PC-3 (cell line): ENCODE measurements around the gene WDR45. TPM values are rescaled to one million over a fixed set of nuclear protein-coding genes. Genes with fewer than 3 reads are reported as not detected.
A peak's percentile ranks its signal among the peaks of the same experiment; 100 is the strongest.

Experiments used
- ATAC-seq: fragments of 200-7000 bp; cut with Tn5 transposase; 2 replicates; pipeline ENCODE4 v1.9.1; 2020; ENCODE audit warnings: mild to moderate bottlenecking, moderate library complexity
- BruUV-seq: library from RNA; stranded (reverse); fragments of 400-500 nt; replicated peaks from 2 replicates; lab custom pipeline; 2021; lab: Mats Ljungman, UMichigan
- CTCF ChIA-PET: fragments of 300-600 bp; sonication (Branson Sonifier 250); formaldehyde crosslinking; loops from one replicate; lab custom pipeline; 2022; ENCODE audit warnings: antibody characterized with exemption; lab: Charles Lee
- POLR2A ChIA-PET: fragments of 300-600 bp; sonication (Branson Sonifier 250); formaldehyde crosslinking; loops from one replicate; lab custom pipeline; 2022; ENCODE audit warnings: antibody characterized with exemption; ENCODE audit not compliant: unreplicated experiment; lab: Charles Lee
- DNase-seq: peaks from one replicate; pipeline ENCODE4 v3.0.0-alpha.2; 2015
- H2AFZ ChIP-seq: fragments of 300-600 bp; sonication (generic); 2 replicates; pipeline ENCODE4 v1.6.0; 2016; ENCODE audit warnings: antibody characterized with exemption, low read length
- H3F3A ChIP-seq: fragments of 300-600 bp; sonication (generic); one replicate; pipeline ENCODE4 v1.6.0; 2017; ENCODE audit warnings: antibody characterized with exemption, low read length, control low read depth, mild to moderate bottlenecking; ENCODE audit not compliant: unreplicated experiment
- H3K27ac ChIP-seq: fragments of 300-600 bp; sonication (generic); 2 replicates; pipeline ENCODE4 v1.5.1; 2016; ENCODE audit warnings: mild to moderate bottlenecking, low read length
- H3K27me3 ChIP-seq: fragments of 300-600 bp; sonication (generic); 2 replicates; pipeline ENCODE4 v1.6.1; 2016; ENCODE audit warnings: low read length, mixed read lengths
- H3K36me3 ChIP-seq: fragments of 300-600 bp; sonication (generic); 2 replicates; pipeline ENCODE4 v1.6.1; 2016; ENCODE audit warnings: low read depth, mixed run types, low read length, mixed read lengths
- H3K4me1 ChIP-seq: fragments of 300-600 bp; sonication (generic); 2 replicates; pipeline ENCODE4 v1.5.1; 2016; ENCODE audit warnings: low read length; ENCODE audit not compliant: insufficient read depth
- H3K4me2 ChIP-seq: fragments of 300-600 bp; sonication (generic); 2 replicates; pipeline ENCODE4 v1.6.0; 2016; ENCODE audit warnings: low read length
- H3K4me3 ChIP-seq: fragments of 300-600 bp; sonication (generic); 2 replicates; pipeline ENCODE4 v1.5.1; 2016; ENCODE audit warnings: mild to moderate bottlenecking, low read length, mixed read lengths
- H3K79me2 ChIP-seq: fragments of 300-600 bp; sonication (generic); 2 replicates; pipeline ENCODE4 v1.6.1; 2017; ENCODE audit warnings: low read length, mixed read lengths
- H3K9ac ChIP-seq: fragments of 300-600 bp; sonication (generic); 2 replicates; pipeline ENCODE4 v1.6.0; 2016; ENCODE audit warnings: mild to moderate bottlenecking, low read length
- H3K9me2 ChIP-seq: fragments of 300-600 bp; sonication (generic); replicated peaks from 2 replicates; pipeline ENCODE4 v1.6.1; 2016; ENCODE audit warnings: mixed run types, low read length, mixed read lengths
- H3K9me3 ChIP-seq: fragments of 300-600 bp; sonication (generic); 2 replicates; pipeline ENCODE4 v1.6.1; 2016; ENCODE audit warnings: low read length, mixed read lengths
- H4K20me1 ChIP-seq: fragments of 300-600 bp; sonication (generic); 2 replicates; pipeline ENCODE4 v1.6.1; 2016; ENCODE audit warnings: low read length, mixed read lengths
- EZH2 ChIP-seq: fragments of 300-600 bp; sonication (generic); IDR thresholded peaks from one replicate; pipeline ENCODE4 v1.6.1; 2017; ENCODE audit warnings: antibody characterized with exemption, mild to moderate bottlenecking, low read length; ENCODE audit not compliant: unreplicated experiment
- EZH2phosphoT487 ChIP-seq: fragments of 300-600 bp; sonication (generic); IDR thresholded peaks from 2 replicates; pipeline ENCODE4 v1.6.1; 2018; ENCODE audit warnings: mild to moderate bottlenecking, antibody characterized with exemption, low read length, borderline replicate concordance
- intact Hi-C: fragments of 100-400 bp; cut with micrococcal nuclease; formaldehyde crosslinking; loops from 2 replicates; pipeline ENCODE4 v1.9.0; 2023
- total RNA-seq: library from RNA; depleted of rRNA; stranded (reverse); fragments of >200 nt; gene quantifications from 2 replicates; pipeline ENCODE4 v1.2.3, GENCODE V29; 2014
- TF ChIP-seq, protein P1 (sequence below): fragments of 300-600 bp; sonication (generic); conservative IDR thresholded peaks from 2 replicates; pipeline ENCODE4 v1.5.1; 2017; ENCODE audit warnings: antibody characterized with exemption, low read depth, mild to moderate bottlenecking, low read length

WDR45 gene
- total RNA-seq, 1 experiment from 2014 or later: 27.2 TPM

GRCh38 chrX:49039598-49040375 is 39.9 kb downstream of the WDR45 start:
- peak overlapping the region; percentile 49 for H3K9ac ChIP-seq
- H3K4me1 ChIP-seq: peaks cover 42% of the 10 kb centered on the region
- H3K79me2 ChIP-seq: peaks cover 41% of the 10 kb centered on the region
- ChIA-PET POLR2A (interaction anchor here (0.6 kb wide), 2 partner anchors 36 to 1019 kb away, joined by 3 to 9 read pairs; no protein-coding TSS in a partner anchor), CTCF (no interaction called here)
- no peaks in the 10 kb centered on the region for H4K20me1 ChIP-seq
- H3K4me3 ChIP-seq: peak overlapping the region; percentile 96
- H3K9me2 ChIP-seq: no peaks in the 10 kb centered on the region
- ATAC-seq: peak; percentile 28
- TF ChIP-seq EZH2phosphoT487 (no peak), EZH2 (no peak)
- TF ChIP-seq, protein P1, sequence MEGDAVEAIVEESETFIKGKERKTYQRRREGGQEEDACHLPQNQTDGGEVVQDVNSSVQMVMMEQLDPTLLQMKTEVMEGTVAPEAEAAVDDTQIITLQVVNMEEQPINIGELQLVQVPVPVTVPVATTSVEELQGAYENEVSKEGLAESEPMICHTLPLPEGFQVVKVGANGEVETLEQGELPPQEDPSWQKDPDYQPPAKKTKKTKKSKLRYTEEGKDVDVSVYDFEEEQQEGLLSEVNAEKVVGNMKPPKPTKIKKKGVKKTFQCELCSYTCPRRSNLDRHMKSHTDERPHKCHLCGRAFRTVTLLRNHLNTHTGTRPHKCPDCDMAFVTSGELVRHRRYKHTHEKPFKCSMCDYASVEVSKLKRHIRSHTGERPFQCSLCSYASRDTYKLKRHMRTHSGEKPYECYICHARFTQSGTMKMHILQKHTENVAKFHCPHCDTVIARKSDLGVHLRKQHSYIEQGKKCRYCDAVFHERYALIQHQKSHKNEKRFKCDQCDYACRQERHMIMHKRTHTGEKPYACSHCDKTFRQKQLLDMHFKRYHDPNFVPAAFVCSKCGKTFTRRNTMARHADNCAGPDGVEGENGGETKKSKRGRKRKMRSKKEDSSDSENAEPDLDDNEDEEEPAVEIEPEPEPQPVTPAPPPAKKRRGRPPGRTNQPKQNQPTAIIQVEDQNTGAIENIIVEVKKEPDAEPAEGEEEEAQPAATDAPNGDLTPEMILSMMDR: no peak; the same call in 1 of the 2 replicates
- no peaks in the 10 kb centered on the region for H3F3A ChIP-seq
- no peaks in the 10 kb centered on the region for H3K9me3 ChIP-seq
- peak overlapping the region; percentile 84 for H3K27ac ChIP-seq
- peak; percentile 95 for DNase-seq
- peak overlapping the region; percentile 91 for H3K4me2 ChIP-seq
- no peaks in the 10 kb centered on the region for H3K27me3 ChIP-seq
- BruUV-seq: no TSS peak
- intact Hi-C loops: loop anchor here (5.0 kb wide), 2 partner anchors 123 to 142 kb away; partner anchors contain the start of genes MAGIX, PQBP1 and TIMM17B
- H2AFZ ChIP-seq: no peak overlapping the region
- H3K36me3 ChIP-seq: peaks cover 14% of the 10 kb centered on the region

GRCh38 chrX:49037883-49038475 is 41.7 kb downstream of the WDR45 start:
- no peaks in the 10 kb centered on the region for H3K9me2 ChIP-seq
- DNase-seq (peak; percentile 28), ATAC-seq (no peak)
- H3K27me3 ChIP-seq: no peaks in the 10 kb centered on the region
- intact Hi-C loops: no loop called here
- no peaks in the 10 kb centered on the region for H4K20me1 ChIP-seq
- H3K9ac ChIP-seq: no peak overlapping the region
- peaks cover 37% of the 10 kb centered on the region for H3K4me1 ChIP-seq
- no TSS peak for BruUV-seq
- H3K4me3 ChIP-seq: no peak overlapping the region
- H3K9me3 ChIP-seq: no peaks in the 10 kb centered on the region
- H3K27ac ChIP-seq: no peak overlapping the region
- peaks cover 40% of the 10 kb centered on the region for H3K79me2 ChIP-seq
- CTCF ChIA-PET: no interaction called here
- TF ChIP-seq, protein P1: no peak
- TF ChIP-seq EZH2phosphoT487 (no peak), EZH2 (no peak)
- H3K36me3 ChIP-seq: peaks cover 30% of the 10 kb centered on the region
- H2AFZ ChIP-seq: no peak overlapping the region
- 0 out of 2 replicates have a peak overlapping the region, but pooled peaks have one; percentile 6 for H3K4me2 ChIP-seq
- no peaks in the 10 kb centered on the region for H3F3A ChIP-seq
- POLR2A ChIA-PET: no interaction called here
